Heart right ventricle (tissue), 16 donors: ENCODE data around the gene ERLIN1. TPM values are rescaled to one million over a fixed set of nuclear protein-coding genes. Genes with fewer than 3 reads are reported as not detected.
A peak's percentile ranks its signal among the peaks of the same experiment; 100 is the strongest.

Experiments used
- ATAC-seq, 8 donors: fragments of 200-7000 bp; cut with Tn5 transposase; one replicate each; pipeline ENCODE4 v1.9.1; 2020; ENCODE audit warnings: mild to moderate bottlenecking in 8 of 8, moderate library complexity in 8 of 8, moderate number of reproducible peaks in 1 of 8
- DNase-seq, 2 donors: peaks; one replicate each; pipeline ENCODE4 v3.0.0-alpha.2; 2020
- H3K27ac ChIP-seq, 10 donors: fragments of 200-600 bp; sonication (generic) in 2 of 10; one replicate each; pipeline versions ENCODE4 v1.5.0 to v1.8.0; 2020 to 2022; ENCODE audit warnings: mild to moderate bottlenecking in 3 of 10
- H3K27me3 ChIP-seq, 7 donors: fragments of 200-600 bp; one replicate each; pipeline ENCODE4 v1.8.0; 2021 to 2022; ENCODE audit warnings: mild to moderate bottlenecking in 2 of 7
- H3K36me3 ChIP-seq, 9 donors: fragments of 200-600 bp; sonication (generic) in 1 of 9; one replicate each; pipeline versions ENCODE4 v1.5.0 to v1.8.0; 2020 to 2022; ENCODE audit warnings: mild to moderate bottlenecking in 2 of 9
- H3K4me1 ChIP-seq, 9 donors: fragments of 200-600 bp; sonication (generic) in 1 of 9; one replicate each; pipeline versions ENCODE4 v1.5.0 to v1.8.0; 2020 to 2022; ENCODE audit warnings: mild to moderate bottlenecking in 4 of 9
- H3K4me3 ChIP-seq, 10 donors: fragments of 200-600 bp; sonication (generic) in 2 of 10; one replicate each; pipeline versions ENCODE4 v1.5.0 to v1.8.0; 2020 to 2022; ENCODE audit warnings: mild to moderate bottlenecking in 7 of 10, moderate library complexity in 2 of 10
- H3K9me3 ChIP-seq, 11 donors: fragments of 200-600 bp in 10 of 11; sonication (generic) in 2 of 11; one replicate each; pipeline versions ENCODE4 v1.5.0 to v1.8.0; 2013 to 2022; ENCODE audit warnings: mild to moderate bottlenecking in 2 of 11, control low read depth in 1 of 11, moderate library complexity in 1 of 11
- WGBS, 2 donors: extraction: QIAGEN DNeasy Blood & Tissue Kit; methylation state at CpG; one replicate each; pipeline ENCODE4 v1.1.7; 2013; ENCODE audit warnings: inconsistent platforms in 1 of 2; 5-methylcytosine and 5-hydroxymethylcytosine counted together
- intact Hi-C, 10 donors: fragments of 100-400 bp; cut with DNase I; formaldehyde crosslinking; loops; one replicate each; pipeline versions ENCODE4 v1.11.1 to v1.14.2; 2022
- polyA plus RNA-seq, 2 donors: library from polyadenylated mRNA; stranded (reverse); fragments of 200-250 nt; gene quantifications; one replicate each; pipeline ENCODE4 v1.2.3, GENCODE V29; 2013
- total RNA-seq, 10 donors: library from RNA; stranded (reverse); fragmentation: NEBNext Ultra II Directional in 3 of 10; extraction: Animal tissue kit (Norgen Biotek cat#: 25700) in 3 of 10; gene quantifications; one replicate each; pipeline versions ENCODE4 v1.2.1 to v1.2.4, GENCODE V29; 2021 to 2023
- TF ChIP-seq, protein P1 (sequence below), 9 donors: fragments of 200-600 bp; sonication (generic) in 2 of 9; IDR thresholded peaks; one replicate each; pipeline versions ENCODE4 v1.5.0 to v1.8.0; 2021 to 2022; ENCODE audit warnings: antibody characterized with exemption in 9 of 9, mild to moderate bottlenecking in 5 of 9, moderate library complexity in 1 of 9
- donor health status: Arrhythmogenic right ventricular cardiomyopathy.
- donor health status: ischemic (EF 13 %, LVEDD 7.1; RV severe dilation, severe dysfunction).
- donor health status: healthy with polysubstance abuse.
- donor health status: DM: no; HTN: yes; CAD: no.
- donor health status: DM: no; HTN: no; CAD: no.
- donor health status: ischemic (EF 25% LVEDD 6.9; RV normal size, moderate dysfunction).
- donor health status: ischemic (EF 25% LVEDD 5.7; RV mildly dilated, moderate dysfunction).
- donor health status: healthy.
- donor health status: DM: yes; HTN: yes; CAD: no.
- donor health status: Ischemic cardiomyopathy.
- donor health status: ischemic (EF 35%, LVEDD 5.7; RV mildly dilated, moderate dysfunction).
- donor health status: nonischemic (EF 11% LVEDD 7.7; RV severe dilation, severe dysfunction).
- donor health status: DM: yes; HTN: yes; CAD: no.
- donor health status: PGD.
- donor health status: ischemic (EF 29% LVEDD 5.4; RV normal size, mild dysfunction).
- donor health status: nonischemic (EF 23%, LVEDD 6.1; RV moderate dilation, normal function).

Gene ERLIN1
- total and polyA plus RNA-seq, 12 donors: 2.1 to 13.3 (median 7.2) TPM

DNA sequence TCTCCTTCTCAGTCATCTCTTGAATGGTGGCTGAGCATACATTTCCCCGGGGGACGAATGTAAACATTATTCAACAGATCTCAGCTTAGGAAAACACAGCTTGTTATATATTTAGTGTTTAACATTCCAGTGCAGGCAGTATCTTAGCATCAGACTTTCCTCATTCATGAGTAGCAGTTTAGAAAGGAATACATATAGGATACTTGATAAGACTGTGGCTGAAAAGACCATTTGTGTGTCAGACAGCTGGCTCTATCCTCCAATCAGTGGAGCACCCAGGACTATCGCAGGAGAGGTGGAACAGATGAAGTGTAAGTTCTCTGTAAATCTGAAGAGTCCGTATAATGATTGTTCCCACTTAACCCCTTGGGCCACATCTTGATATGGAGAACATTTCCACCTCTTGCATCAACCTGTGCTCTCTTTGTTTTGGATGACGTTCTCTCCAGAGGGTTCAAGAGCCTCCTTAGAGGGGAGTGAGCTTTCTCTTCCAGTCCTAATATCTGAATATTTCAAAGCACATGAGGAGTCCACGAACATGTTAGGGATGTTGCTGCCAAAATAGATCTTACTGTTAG lies 34.0 kb downstream of the ERLIN1 start:
- intact Hi-C loops: no loop called here
- TF ChIP-seq, protein P1, sequence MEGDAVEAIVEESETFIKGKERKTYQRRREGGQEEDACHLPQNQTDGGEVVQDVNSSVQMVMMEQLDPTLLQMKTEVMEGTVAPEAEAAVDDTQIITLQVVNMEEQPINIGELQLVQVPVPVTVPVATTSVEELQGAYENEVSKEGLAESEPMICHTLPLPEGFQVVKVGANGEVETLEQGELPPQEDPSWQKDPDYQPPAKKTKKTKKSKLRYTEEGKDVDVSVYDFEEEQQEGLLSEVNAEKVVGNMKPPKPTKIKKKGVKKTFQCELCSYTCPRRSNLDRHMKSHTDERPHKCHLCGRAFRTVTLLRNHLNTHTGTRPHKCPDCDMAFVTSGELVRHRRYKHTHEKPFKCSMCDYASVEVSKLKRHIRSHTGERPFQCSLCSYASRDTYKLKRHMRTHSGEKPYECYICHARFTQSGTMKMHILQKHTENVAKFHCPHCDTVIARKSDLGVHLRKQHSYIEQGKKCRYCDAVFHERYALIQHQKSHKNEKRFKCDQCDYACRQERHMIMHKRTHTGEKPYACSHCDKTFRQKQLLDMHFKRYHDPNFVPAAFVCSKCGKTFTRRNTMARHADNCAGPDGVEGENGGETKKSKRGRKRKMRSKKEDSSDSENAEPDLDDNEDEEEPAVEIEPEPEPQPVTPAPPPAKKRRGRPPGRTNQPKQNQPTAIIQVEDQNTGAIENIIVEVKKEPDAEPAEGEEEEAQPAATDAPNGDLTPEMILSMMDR (IDR thresholded peaks at IDR 0.05): no peak
- Histone ChIP-seq H3K4me1 (no peaks in the 10 kb centered on the region), H3K27me3 (no peaks in the 10 kb centered on the region), H3K36me3 (peaks cover 0 to 75% (median 47%) of the 10 kb centered on the region in 9 donors), H3K4me3 (no peak overlapping the region), H3K9me3 (no peaks in the 10 kb centered on the region), H3K27ac (no peak overlapping the region)
- 89 to 90% methylated on average over 6 of the region's 6 CpGs for WGBS, 2 donors
- no peak for DNase-seq
- ATAC-seq: no peak

DNA sequence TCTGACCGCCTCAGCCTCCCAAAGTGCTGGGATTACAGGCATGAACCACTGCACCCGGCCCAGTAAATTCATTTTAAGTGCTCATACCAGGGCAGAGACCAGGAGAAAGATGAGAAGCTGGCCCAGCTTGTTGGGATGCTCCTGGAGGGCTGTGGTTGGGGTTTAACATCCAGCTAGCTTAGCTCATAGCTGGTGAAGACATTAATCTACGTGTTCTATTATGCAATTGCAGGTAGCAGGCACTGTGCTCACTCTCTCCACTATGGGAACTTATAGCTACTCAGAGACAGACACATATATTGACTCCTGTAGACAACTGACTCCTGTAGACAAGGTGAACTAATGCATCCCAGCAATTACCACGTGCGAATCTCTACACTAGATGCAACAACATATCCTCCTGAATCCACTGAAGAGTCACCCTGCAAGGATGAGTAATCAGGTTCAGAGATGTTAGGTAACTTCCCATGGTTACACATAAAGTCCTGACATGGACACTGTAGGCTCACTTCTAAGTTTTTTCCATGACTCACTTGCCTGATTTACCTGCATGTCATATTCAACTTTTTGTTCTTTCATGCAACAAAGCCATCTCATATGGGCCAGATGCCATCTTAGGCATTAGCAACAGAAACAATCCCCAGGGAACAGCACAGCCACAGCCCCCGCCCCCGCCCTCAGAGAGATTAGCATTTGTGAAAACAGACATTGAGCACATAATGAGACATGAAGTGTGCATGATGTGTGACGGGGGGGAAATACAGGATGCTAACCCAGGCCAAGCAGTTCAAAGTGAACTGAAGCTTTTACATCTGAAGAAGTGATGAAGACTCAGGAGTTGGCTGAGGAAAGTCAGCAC lies 37.2 kb downstream of the ERLIN1 start:
- Histone ChIP-seq H3K4me1 (no peaks in the 10 kb centered on the region), H3K4me3 (no peak overlapping the region), H3K36me3 (peaks cover 0 to 45% (median 31%) of the 10 kb centered on the region in 9 donors), H3K27ac (no peak overlapping the region), H3K27me3 (no peaks in the 10 kb centered on the region), H3K9me3 (no peaks in the 10 kb centered on the region)
- intact Hi-C loops: no loop called here
- DNase-seq (no peak), ATAC-seq (no peak)
- 86 to 88% methylated on average over 8 of the region's 8 CpGs for WGBS, 2 donors
- TF ChIP-seq, protein P1 (IDR thresholded peaks at IDR 0.05): no peak

DNA sequence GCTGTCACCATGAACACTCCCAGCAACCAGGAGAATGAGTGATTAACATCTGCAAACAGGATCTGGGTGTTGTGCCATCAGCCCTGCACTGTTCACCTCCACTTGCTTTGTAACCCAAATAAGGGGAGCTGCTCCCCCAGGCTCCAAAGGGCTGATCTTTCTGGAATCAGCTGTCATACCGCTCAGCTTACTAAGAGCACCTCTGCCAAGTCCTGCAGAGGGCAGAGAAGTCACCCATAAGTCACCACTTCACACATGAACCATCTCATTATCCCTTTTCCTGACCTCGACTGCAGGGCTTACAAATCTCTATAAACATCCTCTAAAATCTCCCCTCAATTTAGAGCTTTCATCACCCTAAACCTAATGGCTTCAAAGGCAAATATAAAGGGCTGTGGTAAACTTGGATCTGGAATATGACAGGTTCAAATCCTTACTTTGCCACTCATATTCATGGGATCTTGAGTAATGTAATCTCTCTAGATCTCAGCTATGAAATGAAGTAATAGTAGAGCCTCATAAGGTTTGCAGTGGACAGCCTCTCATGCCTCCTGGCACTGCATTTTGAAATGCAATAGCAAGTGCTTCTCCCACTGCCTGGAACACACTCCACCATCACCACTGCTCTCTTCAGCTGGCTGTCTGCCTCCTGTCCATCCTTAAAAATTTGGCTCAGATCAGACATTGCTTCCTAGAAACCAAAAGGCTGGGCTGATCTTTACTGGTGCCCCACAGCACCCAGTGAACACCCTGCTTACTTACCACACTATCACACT lies 38.8 kb downstream of the ERLIN1 start:
- WGBS, 2 donors: 32 to 35% methylated on average over 2 of the region's 2 CpGs
- no peak overlapping the region for H3K4me3 ChIP-seq
- no peaks in the 10 kb centered on the region for H3K9me3 ChIP-seq
- DNase-seq (no peak), ATAC-seq (peak in 2 of 8 donors; percentile 31 to 33)
- intact Hi-C loops: no loop called here
- TF ChIP-seq, protein P1 (IDR thresholded peaks at IDR 0.05): no peak
- peaks cover 0 to 30% (median 15%) of the 10 kb centered on the region in 9 donors for H3K36me3 ChIP-seq
- H3K27me3 ChIP-seq: no peaks in the 10 kb centered on the region
- no peak overlapping the region for H3K27ac ChIP-seq
- no peaks in the 10 kb centered on the region for H3K4me1 ChIP-seq

DNA sequence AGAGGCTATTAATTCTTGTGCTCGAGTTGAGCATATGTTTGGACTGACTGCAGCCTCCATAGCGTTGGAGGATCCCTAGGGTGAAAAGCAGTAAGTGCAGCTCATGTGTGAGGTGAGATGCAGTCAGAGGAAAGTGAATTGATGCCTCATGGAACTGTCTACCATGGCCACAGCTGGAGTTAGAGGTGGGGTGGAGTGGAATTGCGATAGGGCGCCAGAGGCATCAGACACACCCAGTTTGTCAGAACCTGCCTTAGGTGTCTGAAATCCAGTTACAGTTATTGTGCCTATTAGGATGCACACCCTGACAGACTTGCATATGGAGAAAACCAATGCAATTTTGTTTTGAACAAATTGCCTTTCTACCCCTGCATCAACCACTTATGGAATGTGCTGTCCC lies 39.4 kb downstream of the ERLIN1 start:
- no peak overlapping the region for H3K27ac ChIP-seq

More for the DNA sequence above, 39.4 kb downstream of the ERLIN1 start:
- intact Hi-C loops: no loop called here
- DNase-seq (no peak), ATAC-seq (no peak)
- Histone ChIP-seq H3K27me3 (no peaks in the 10 kb centered on the region), H3K4me1 (no peaks in the 10 kb centered on the region), H3K4me3 (no peak overlapping the region), H3K9me3 (no peaks in the 10 kb centered on the region), H3K36me3 (peaks cover 0 to 23% (median 9%) of the 10 kb centered on the region in 9 donors)
- TF ChIP-seq, protein P1 (IDR thresholded peaks at IDR 0.05): no peak
- WGBS, 2 donors: 80 to 82% methylated on average over 4 of the region's 4 CpGs
